ENCODE measurements around the gene YKT6.
"Not testable (repeated sequence)": the region's sequence is repeated elsewhere in the genome, so short reads cannot be mapped to it uniquely, and the experiment has no call there.

YKT6 gene

GRCh38 chr7:44172803-44173424 is 27.9 kb upstream of the YKT6 start:
- DNase-seq, result no peak

GRCh38 chr7:44173911-44174693 is 26.7 kb upstream of the YKT6 start:
- no peak for DNase-seq

GRCh38 chr7:44174694-44174948 is 26.2 kb upstream of the YKT6 start:
- not testable (repeated sequence) for DNase-seq

- DNase-seq, result no peak
Measured at GRCh38 chr7:44175730-44176129, 25.0 kb upstream of the YKT6 start.

GRCh38 chr7:44176486-44176885 is 24.3 kb upstream of the YKT6 start:
- no peak for DNase-seq

GRCh38 chr7:44177570-44178131 is 23.1 kb upstream of the YKT6 start:
- DNase-seq, result no peak

- DNase-seq, result no peak
Measured at GRCh38 chr7:44180631-44181030, 20.1 kb upstream of the YKT6 start.

GRCh38 chr7:44182827-44183226 is 18.0 kb upstream of the YKT6 start:
- no peak for DNase-seq

- DNase-seq, result no peak
Measured at GRCh38 chr7:44183386-44183785, 17.4 kb upstream of the YKT6 start.

- no peak for DNase-seq
Measured at GRCh38 chr7:44184206-44184872, 16.4 kb upstream of the YKT6 start.

- DNase-seq, result no peak
Measured at GRCh38 chr7:44184873-44185446, 15.8 kb upstream of the YKT6 start.

GRCh38 chr7:44185729-44186128 is 15.0 kb upstream of the YKT6 start:
- no peak for DNase-seq

GRCh38 chr7:44186736-44187135 is 14.0 kb upstream of the YKT6 start:
- no peak for DNase-seq

- no peak for DNase-seq
Measured at GRCh38 chr7:44187636-44188416, 13.0 kb upstream of the YKT6 start.

GRCh38 chr7:44188480-44189225 is 12.1 kb upstream of the YKT6 start:
- DNase-seq, result no peak

- no peak for DNase-seq
Measured at GRCh38 chr7:44189286-44189992, 11.3 kb upstream of the YKT6 start, which contains the start of gene GCK. Gene GCK, minus strand, starts transcription at chr7:44189439. Its CDS starts 486 bp downstream, at chr7:44188953.

GRCh38 chr7:44189993-44190872 is 10.5 kb upstream of the YKT6 start:
- DNase-seq, result no peak

- no peak for DNase-seq
Measured at GRCh38 chr7:44191171-44191570, 9.6 kb upstream of the YKT6 start.

GRCh38 chr7:44193011-44193802 is 7.6 kb upstream of the YKT6 start:
- DNase-seq, result no peak

Measured in activated effector memory CD4-positive, alpha-beta T cell treated with Interleukin-2 at 50 U/mL for 16 hours (primary cell).